ENCODE results near the gene TMEM163.
"Not testable (repeated sequence)": the region's sequence is repeated elsewhere in the genome, so short reads cannot be mapped to it uniquely, and the experiment has no call there.

The TMEM163 gene

GRCh38 chr2:134660626-134661402, 58.0 kb downstream of the TMEM163 start:
- H2BK120ac ChIP-seq (ENCODE audit: insufficient read depth, low read length, poor library complexity), result no peak overlapping the region
- no peaks in the 10 kb centered on the region for H3K79me2 ChIP-seq (ENCODE audit: control insufficient read depth, insufficient read depth, low read length, poor library complexity)
- H3K27me3 ChIP-seq (ENCODE audit: insufficient read depth, low read length), result no peaks in the 10 kb centered on the region
- no peak overlapping the region for H3K9ac ChIP-seq (ENCODE audit: low read length)
- H4K8ac ChIP-seq (ENCODE audit: low read depth, low read length), result no peak overlapping the region
- H4K12ac ChIP-seq (ENCODE audit: low read depth, low read length), result no peak overlapping the region
- no peak overlapping the region for H4K91ac ChIP-seq (ENCODE audit: low read depth, low read length)
- no peak overlapping the region for H2AFZ ChIP-seq (ENCODE audit: insufficient read depth, low read length, poor library complexity)
- peaks cover 2% of the 10 kb centered on the region for H3K9me3 ChIP-seq (ENCODE audit: insufficient read depth, low read depth, low read length)
- no peak overlapping the region for H2BK5ac ChIP-seq (ENCODE audit: low read depth, low read length, poor library complexity)
- DNase-seq, result no peak
- H2BK12ac ChIP-seq (ENCODE audit: low read length), result no peak overlapping the region
- H3K27ac ChIP-seq (ENCODE audit: low read depth, low read length), result no peak overlapping the region
- H3K4me1 ChIP-seq (ENCODE audit: control insufficient read depth in 1 of 2, insufficient read depth in 2 of 2, low read length in 2 of 2), result no peaks in the 10 kb centered on the region
- no peak overlapping the region for H2AK5ac ChIP-seq (ENCODE audit: low read length)
- no peaks in the 10 kb centered on the region for H3K79me1 ChIP-seq (ENCODE audit: low read length)
- H3K18ac ChIP-seq (ENCODE audit: low read length), result no peak overlapping the region
- H3K4ac ChIP-seq (ENCODE audit: low read depth, low read length), result no peak overlapping the region
- no peak overlapping the region for H3K4me2 ChIP-seq (ENCODE audit: low read length)
- WGBS (ENCODE audit: extremely low coverage, insufficient coverage, insufficient read length), result no CpG with 5 or more reads among the region's 7 CpGs
- no peak overlapping the region for H3K23ac ChIP-seq (ENCODE audit: low read length)
- H3K36me3 ChIP-seq (ENCODE audit: control insufficient read depth in 1 of 2, insufficient read depth in 2 of 2, low read length in 2 of 2), result no peaks in the 10 kb centered on the region
- no peak overlapping the region for H3K14ac ChIP-seq (ENCODE audit: low read length)
- H3K4me3 ChIP-seq (ENCODE audit: low read depth, low read length), result no peak overlapping the region

- Histone ChIP-seq H3K36me3 (ENCODE audit: control insufficient read depth in 1 of 2, insufficient read depth in 2 of 2, low read length in 2 of 2) (no peaks in the 10 kb centered on the region), H3K79me2 (ENCODE audit: control insufficient read depth, insufficient read depth, low read length, poor library complexity) (no peaks in the 10 kb centered on the region), H3K4me1 (ENCODE audit: control insufficient read depth in 1 of 2, insufficient read depth in 2 of 2, low read length in 2 of 2) (no peaks in the 10 kb centered on the region), H3K9ac (ENCODE audit: low read length) (no peak overlapping the region), H3K79me1 (ENCODE audit: low read length) (no peaks in the 10 kb centered on the region), H3K27me3 (ENCODE audit: insufficient read depth, low read length) (no peaks in the 10 kb centered on the region), H3K14ac (ENCODE audit: low read length) (no peak overlapping the region), H4K12ac (ENCODE audit: low read depth, low read length) (no peak overlapping the region), H3K4me2 (ENCODE audit: low read length) (no peak overlapping the region), H4K8ac (ENCODE audit: low read depth, low read length) (no peak overlapping the region), H3K18ac (ENCODE audit: low read length) (no peak overlapping the region), H3K27ac (ENCODE audit: low read depth, low read length) (no peak overlapping the region), H2BK5ac (ENCODE audit: low read depth, low read length, poor library complexity) (no peak overlapping the region), H3K9me3 (ENCODE audit: insufficient read depth, low read depth, low read length) (peaks cover 2% of the 10 kb centered on the region), H2AK5ac (ENCODE audit: low read length) (no peak overlapping the region), H2BK12ac (ENCODE audit: low read length) (no peak overlapping the region), H3K4ac (ENCODE audit: low read depth, low read length) (no peak overlapping the region), H3K23ac (ENCODE audit: low read length) (no peak overlapping the region), H2AFZ (ENCODE audit: insufficient read depth, low read length, poor library complexity) (no peak overlapping the region), H3K4me3 (ENCODE audit: low read depth, low read length) (no peak overlapping the region), H2BK120ac (ENCODE audit: insufficient read depth, low read length, poor library complexity) (no peak overlapping the region), H4K91ac (ENCODE audit: low read depth, low read length) (no peak overlapping the region)
- WGBS (ENCODE audit: extremely low coverage, insufficient coverage, insufficient read length), result no CpG with 5 or more reads among the region's 2 CpGs
- DNase-seq, result no peak
Measured at GRCh38 chr2:134659724-134660123, 59.1 kb downstream of the TMEM163 start.

DNA sequence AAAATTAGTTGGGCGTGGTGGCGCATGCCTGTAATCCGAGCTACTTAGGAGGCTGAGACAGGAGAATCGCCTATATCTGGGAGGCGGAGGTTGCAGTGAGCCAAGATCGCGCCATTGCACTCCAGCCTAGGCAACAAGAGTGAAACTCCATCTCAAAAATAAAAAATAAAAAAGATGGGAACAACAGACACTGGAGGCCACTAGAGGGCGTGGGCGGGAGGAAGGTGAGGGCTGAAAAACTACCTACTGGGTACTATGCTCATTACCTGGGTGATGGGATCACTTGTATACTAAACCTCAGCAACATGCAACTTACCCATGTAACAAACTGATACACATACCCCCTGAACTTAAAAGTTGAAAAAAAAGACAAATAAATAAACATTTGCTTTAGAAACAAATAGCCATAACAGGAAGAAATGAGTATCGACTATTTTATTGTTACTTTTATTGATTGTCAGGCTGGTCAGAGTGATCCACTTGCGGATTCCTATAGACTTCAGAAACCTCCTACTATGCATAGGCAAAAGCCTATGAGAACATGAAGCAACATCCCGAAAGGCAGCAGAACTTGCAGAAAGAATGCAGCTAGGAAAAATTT, 61.0 kb downstream of the TMEM163 start:
- Histone ChIP-seq H3K4ac (ENCODE audit: low read depth, low read length) (no peak overlapping the region), H3K4me1 (ENCODE audit: control insufficient read depth in 1 of 2, insufficient read depth in 2 of 2, low read length in 2 of 2) (no peaks in the 10 kb centered on the region), H3K4me3 (ENCODE audit: low read depth, low read length) (no peak overlapping the region), H3K36me3 (ENCODE audit: control insufficient read depth in 1 of 2, insufficient read depth in 2 of 2, low read length in 2 of 2) (no peaks in the 10 kb centered on the region), H4K8ac (ENCODE audit: low read depth, low read length) (no peak overlapping the region), H2AFZ (ENCODE audit: insufficient read depth, low read length, poor library complexity) (no peak overlapping the region), H4K12ac (ENCODE audit: low read depth, low read length) (no peak overlapping the region), H2BK12ac (ENCODE audit: low read length) (no peak overlapping the region), H3K14ac (ENCODE audit: low read length) (no peak overlapping the region), H3K27ac (ENCODE audit: low read depth, low read length) (no peak overlapping the region), H3K18ac (ENCODE audit: low read length) (no peak overlapping the region), H3K27me3 (ENCODE audit: insufficient read depth, low read length) (no peaks in the 10 kb centered on the region), H2BK120ac (ENCODE audit: insufficient read depth, low read length, poor library complexity) (no peak overlapping the region), H3K4me2 (ENCODE audit: low read length) (no peak overlapping the region), H4K91ac (ENCODE audit: low read depth, low read length) (no peak overlapping the region), H2BK5ac (ENCODE audit: low read depth, low read length, poor library complexity) (no peak overlapping the region), H2AK5ac (ENCODE audit: low read length) (no peak overlapping the region), H3K79me2 (ENCODE audit: control insufficient read depth, insufficient read depth, low read length, poor library complexity) (no peaks in the 10 kb centered on the region), H3K9me3 (ENCODE audit: insufficient read depth, low read depth, low read length) (peaks cover 2% of the 10 kb centered on the region), H3K79me1 (ENCODE audit: low read length) (no peaks in the 10 kb centered on the region), H3K9ac (ENCODE audit: low read length) (no peak overlapping the region), H3K23ac (ENCODE audit: low read length) (no peak overlapping the region)
- peak in 1 of 2 donors; percentile 11 for DNase-seq
- no CpG with 5 or more reads among the region's 12 CpGs for WGBS (ENCODE audit: extremely low coverage, insufficient coverage, insufficient read length)

GRCh38 chr2:134656391-134656790, 62.4 kb downstream of the TMEM163 start:
- DNase-seq, result peak in 1 of 2 donors; percentile 20
- not testable (repeated sequence) for H4K91ac ChIP-seq (ENCODE audit: low read depth, low read length); H3K18ac ChIP-seq (ENCODE audit: low read length); H3K79me2 ChIP-seq (ENCODE audit: control insufficient read depth, insufficient read depth, low read length, poor library complexity); H2AFZ ChIP-seq (ENCODE audit: insufficient read depth, low read length, poor library complexity); H2BK12ac ChIP-seq (ENCODE audit: low read length); H2AK5ac ChIP-seq (ENCODE audit: low read length); H3K4ac ChIP-seq (ENCODE audit: low read depth, low read length); H2BK120ac ChIP-seq (ENCODE audit: insufficient read depth, low read length, poor library complexity); H3K79me1 ChIP-seq (ENCODE audit: low read length); H4K8ac ChIP-seq (ENCODE audit: low read depth, low read length); H3K4me3 ChIP-seq (ENCODE audit: low read depth, low read length); H2BK5ac ChIP-seq (ENCODE audit: low read depth, low read length, poor library complexity); H3K14ac ChIP-seq (ENCODE audit: low read length); H3K27ac ChIP-seq (ENCODE audit: low read depth, low read length); H4K12ac ChIP-seq (ENCODE audit: low read depth, low read length); H3K36me3 ChIP-seq (ENCODE audit: control insufficient read depth in 1 of 2, insufficient read depth in 2 of 2, low read length in 2 of 2); H3K4me1 ChIP-seq (ENCODE audit: control insufficient read depth in 1 of 2, insufficient read depth in 2 of 2, low read length in 2 of 2); H3K9me3 ChIP-seq (ENCODE audit: insufficient read depth, low read depth, low read length); H3K4me2 ChIP-seq (ENCODE audit: low read length); H3K9ac ChIP-seq (ENCODE audit: low read length); H3K23ac ChIP-seq (ENCODE audit: low read length); H3K27me3 ChIP-seq (ENCODE audit: insufficient read depth, low read length)
- WGBS (ENCODE audit: extremely low coverage, insufficient coverage, insufficient read length), result no CpG with 5 or more reads among the region's 15 CpGs
